NCI-H2171 (cell line): Measurements from ENCODE around the gene TFF2.
A peak's percentile ranks its signal among the peaks of the same experiment; 100 is the strongest.

Experiments used
- DNase-seq: peaks from one replicate; lab custom pipeline; 2025; lab: John Stamatoyannopoulos, UW

The TFF2 gene

DNA sequence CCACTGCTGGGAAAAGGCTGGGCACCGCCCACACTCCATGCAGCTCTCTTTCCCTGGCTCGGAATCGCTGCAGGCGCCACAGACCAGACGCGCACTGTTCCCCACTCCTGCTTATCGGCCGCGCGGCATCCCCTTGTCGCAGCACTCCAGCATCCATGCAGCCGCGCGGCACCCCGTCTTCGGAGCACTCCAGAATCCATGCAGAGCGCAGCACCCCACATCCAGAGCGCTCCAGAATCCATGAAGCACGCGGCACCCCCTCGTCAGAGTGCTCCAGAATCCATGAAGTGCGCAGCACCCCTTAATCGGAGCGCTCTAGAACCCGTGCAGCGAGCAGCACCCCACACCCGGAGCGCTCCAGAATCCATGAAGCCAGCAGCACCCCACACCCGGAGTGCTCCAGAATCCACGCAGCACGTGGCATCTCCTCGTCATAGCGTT, 45.1 kb downstream of the TFF2 start:
- no peak for DNase-seq

GRCh38 chr21:42304556-42305454, 46.0 kb downstream of the TFF2 start:
- no peak for DNase-seq

DNA sequence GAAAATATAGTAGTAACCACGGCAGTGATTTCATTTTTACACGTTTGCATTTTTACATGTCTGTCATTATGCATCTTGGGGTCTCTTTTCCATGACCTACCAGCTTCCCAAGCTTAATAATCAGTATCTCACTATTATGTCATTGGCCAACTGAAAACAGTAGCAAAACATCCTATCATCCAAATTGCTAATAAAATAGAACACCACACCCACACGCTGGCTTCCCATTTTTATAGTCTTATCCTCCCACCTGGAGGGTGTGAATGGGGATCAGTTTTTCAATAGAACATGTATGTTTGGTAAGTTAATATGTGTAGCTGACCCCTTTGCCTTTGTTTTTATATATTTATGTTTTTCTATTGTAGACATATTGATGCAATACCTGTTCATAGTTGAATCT, 47.4 kb downstream of the TFF2 start:
- DNase-seq, result no peak

- peak; percentile 9 for DNase-seq
Observed at GRCh38 chr21:42302794-42303193, 48.0 kb downstream of the TFF2 start.

GRCh38 chr21:42302076-42302650, 48.6 kb downstream of the TFF2 start:
- DNase-seq, result no peak

DNA sequence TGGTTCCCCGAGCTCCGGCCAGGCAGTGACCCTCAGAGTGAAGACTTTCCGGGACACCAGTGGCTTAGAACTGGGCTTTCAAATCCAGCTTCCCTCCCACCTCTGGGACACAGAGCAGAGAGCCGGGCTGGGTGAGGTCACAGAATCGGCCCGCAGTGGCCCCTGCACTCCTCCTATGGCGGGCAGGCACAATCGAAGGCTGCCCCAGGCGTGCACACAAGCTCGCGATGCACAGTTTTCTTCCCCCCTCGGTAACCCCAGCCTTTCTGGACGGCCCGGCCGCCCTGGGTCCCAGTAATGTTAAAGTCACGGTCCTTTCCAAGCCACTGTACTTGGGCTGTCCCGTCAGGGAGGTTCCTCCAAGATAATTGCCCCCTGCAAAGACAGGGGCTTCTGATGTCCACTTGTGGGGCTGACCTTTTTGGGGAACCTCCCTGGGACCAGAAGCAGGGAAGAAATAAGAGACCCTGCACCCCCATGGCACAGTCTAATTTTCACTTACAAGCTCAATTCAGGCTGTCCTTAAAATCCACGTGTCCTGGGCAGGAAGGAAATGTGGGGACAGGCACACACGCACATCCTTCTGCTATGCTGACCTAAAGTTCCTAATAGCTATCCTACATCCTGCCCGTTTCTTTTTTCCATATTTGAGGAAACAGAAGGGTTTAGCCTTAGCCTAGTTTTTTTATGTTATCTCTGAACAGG, 49.3 kb downstream of the TFF2 start:
- DNase-seq, result no peak

DNA sequence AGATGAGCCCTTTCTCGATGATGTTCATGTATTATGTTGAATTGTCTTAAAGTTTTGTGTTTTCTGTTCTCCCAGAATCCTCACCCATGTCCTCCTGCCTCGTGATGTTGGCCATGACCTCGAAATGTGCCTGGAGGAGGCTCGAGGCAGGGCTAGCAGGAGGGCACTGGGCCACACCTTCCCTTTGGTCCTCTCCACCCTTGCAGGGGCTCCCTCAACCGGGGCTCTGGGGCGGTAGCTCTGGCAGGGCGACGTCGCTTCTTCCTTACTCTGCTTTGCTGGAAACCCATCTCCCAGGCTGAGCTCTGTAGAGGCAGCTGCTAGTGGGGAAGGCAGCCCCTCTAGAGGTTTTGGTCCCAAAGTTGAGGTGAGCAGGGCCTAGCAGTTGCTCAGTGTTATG, 49.8 kb downstream of the TFF2 start:
- no peak for DNase-seq

DNA sequence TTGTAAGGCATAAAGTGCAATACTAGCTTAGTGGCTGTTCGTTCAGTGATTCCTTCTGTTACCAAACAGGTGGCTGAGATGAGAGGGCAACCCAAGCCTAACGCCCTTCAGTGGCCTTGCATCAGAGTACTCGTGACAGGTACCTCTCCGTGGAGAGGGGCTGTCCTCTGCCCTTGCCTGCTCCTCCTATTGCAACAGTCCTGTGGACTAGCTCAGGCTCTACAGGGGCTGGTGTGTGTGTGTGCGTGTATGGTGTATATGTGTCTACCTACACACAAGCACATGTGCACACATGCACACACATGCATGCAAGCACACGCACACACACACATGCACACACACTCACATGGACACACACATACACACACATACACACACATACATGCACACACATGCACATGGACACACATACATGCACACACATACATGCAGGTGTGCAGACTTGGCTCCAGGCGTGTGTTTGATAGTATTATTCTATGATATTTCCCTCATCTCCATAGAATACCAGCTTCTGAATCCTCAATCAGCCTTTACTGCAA, 50.7 kb downstream of the TFF2 start:
- DNase-seq, result no peak

- DNase-seq, result no peak
Observed at GRCh38 chr21:42299324-42300044, 51.3 kb downstream of the TFF2 start.

DNA sequence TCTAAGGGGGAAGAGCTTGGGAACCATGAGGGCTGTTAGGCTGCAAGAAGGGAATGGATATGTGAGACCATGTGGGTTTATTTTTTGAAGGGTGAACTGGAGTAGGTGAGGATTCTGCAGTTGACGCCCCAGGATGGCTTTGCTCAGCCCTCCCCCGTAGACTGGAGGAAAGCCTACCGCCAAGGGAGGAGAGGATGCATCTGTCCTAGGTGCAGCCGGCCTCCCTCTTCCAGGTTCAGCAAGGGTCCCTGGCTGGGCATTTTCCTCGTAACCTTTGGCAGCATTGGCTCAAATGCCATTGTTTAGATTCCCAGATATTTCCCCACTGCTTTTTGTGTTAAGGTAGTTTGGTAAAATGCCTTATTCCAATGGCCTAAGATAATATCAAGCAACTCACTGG, 52.1 kb downstream of the TFF2 start:
- DNase-seq, result no peak

- no peak for DNase-seq
Observed at GRCh38 chr21:42298237-42298636, 52.6 kb downstream of the TFF2 start.

DNA sequence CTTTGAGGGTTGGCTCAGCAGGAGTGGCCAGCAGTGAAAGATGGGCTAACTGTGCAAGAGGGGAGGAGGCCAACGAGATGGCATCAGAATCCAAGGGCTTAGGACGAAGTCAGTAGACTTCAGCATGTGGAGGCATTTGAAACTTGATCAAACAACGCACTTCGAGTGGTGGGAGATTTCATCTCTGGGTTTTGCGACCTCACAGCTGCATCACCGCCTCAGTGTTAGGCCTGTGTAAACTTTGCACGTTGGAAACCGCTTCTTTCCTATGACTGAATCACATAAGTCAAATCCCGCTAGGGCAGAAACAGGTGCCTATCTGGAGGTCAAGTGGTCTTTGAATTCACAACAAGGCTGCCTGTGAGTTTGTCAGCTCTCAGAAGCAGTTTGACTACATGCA, 53.4 kb downstream of the TFF2 start:
- no peak for DNase-seq

DNA sequence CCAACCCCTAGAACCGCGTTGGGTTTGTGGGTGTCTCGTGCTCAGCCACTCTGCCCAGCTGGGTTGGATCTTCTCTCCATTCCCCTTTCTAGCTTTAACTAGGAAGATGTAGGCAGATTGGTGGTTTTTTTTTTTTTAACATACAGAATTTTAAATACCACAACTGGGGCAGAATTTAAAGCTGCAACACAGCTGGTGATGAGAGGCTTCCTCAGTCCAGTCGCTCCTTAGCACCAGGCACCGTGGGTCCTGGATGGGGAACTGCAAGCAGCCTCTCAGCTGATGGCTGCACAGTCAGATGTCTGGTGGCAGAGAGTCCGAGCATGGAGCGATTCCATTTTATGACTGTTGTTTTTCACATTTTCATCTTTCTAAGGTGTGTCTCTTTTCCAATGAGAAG, 54.3 kb downstream of the TFF2 start:
- no peak for DNase-seq
